Right atrium auricular region (tissue), 2 donors: ENCODE results near the gene DERA. TPM values are rescaled to one million over a fixed set of nuclear protein-coding genes. Genes with fewer than 3 reads are reported as not detected.
"Not testable (repeated sequence)": the region's sequence is repeated elsewhere in the genome, so short reads cannot be mapped to it uniquely, and the experiment has no call there.

Source experiments
- DNase-seq: peaks from one replicate; pipeline ENCODE4 v3.0.0-alpha.2; 2019; ENCODE audit warnings: low spot score
- H3K27ac ChIP-seq, 2 donors: fragments of 200-600 bp; sonication (generic); 1 replicate in 1 of 2; 2 replicates in 1 of 2; pipeline ENCODE4 v1.5.1; 2016 to 2019
- H3K27me3 ChIP-seq, 2 donors: fragments of 200-600 bp; sonication (generic); one replicate each; pipeline versions ENCODE4 v1.5.1 to v1.6.0; 2017 to 2019
- H3K36me3 ChIP-seq: fragments of 200-600 bp; sonication (generic); one replicate; pipeline ENCODE4 v1.5.1; 2016
- H3K4me1 ChIP-seq, 2 donors: fragments of 200-600 bp; sonication (generic); one replicate each; pipeline versions ENCODE4 v1.5.1 to v1.6.0; 2017 to 2019
- H3K4me3 ChIP-seq, 2 donors: fragments of 200-600 bp; sonication (generic); 1 replicate in 1 of 2; 2 replicates in 1 of 2; pipeline ENCODE4 v1.5.1; 2017 to 2019; ENCODE audit warnings: mild to moderate bottlenecking in 1 of 2, moderate library complexity in 1 of 2
- H3K9me3 ChIP-seq, 2 donors: fragments of 200-600 bp; sonication (generic); one replicate each; pipeline ENCODE4 v1.5.1; 2019
- CTCF ChIP-seq, 2 donors: fragments of 200-600 bp; sonication (generic); IDR thresholded peaks; one replicate each; pipeline ENCODE4 v1.5.1; 2019; ENCODE audit warnings: antibody characterized with exemption in 2 of 2
- total RNA-seq, 2 donors: library from RNA; depleted of rRNA; stranded (reverse); fragments of >200 nt; gene quantifications; one replicate each; pipeline ENCODE4 v1.1.0, GENCODE V29; 2016

Gene DERA
- total RNA-seq, 2 donors from 2014 or later: 20.0 to 20.8 TPM

DNA sequence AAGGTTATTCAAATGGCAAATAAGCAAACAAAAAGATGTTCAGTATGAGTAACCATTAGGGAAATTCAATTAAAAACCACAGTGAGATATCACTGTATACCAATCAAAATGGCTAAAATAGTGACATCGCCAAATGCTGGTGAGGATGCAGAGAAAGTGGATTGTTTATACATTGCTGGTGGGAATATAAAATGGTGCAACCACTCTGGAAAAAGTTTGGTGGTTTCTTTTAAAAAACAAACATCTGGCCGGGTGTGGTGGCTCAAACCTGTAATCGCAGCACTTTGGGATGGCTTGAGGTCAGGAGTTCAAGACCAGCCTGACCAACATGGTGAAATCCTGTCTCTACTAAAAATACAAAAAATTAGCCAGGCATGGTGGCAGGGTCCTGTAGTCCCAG, 42.9 kb upstream of the DERA start:
- H3K4me3 ChIP-seq: no peak overlapping the region

DNA sequence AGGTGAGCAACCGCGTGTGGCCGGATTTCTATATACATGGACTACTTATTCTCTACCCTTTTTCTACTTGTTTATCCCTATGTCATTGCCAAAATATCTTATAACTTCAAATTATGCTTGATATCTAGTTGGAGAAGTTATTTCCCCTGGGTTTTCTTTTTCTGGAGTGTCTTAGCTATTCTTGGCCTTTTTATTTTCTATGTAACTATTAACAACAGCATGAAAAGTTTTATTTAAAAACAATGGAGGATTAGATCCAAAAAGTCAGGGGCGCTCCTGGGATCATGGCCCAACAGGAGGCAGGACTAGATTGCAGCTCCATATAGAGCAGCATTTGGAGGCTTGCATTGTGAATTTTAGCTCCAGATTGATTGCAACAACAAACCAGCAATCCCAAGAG, 37.6 kb upstream of the DERA start:
- no peak overlapping the region for H3K4me3 ChIP-seq
- H3K27me3 ChIP-seq: no peaks in the 10 kb centered on the region
- no peak for DNase-seq
- H3K4me1 ChIP-seq: no peaks in the 10 kb centered on the region
- H3K36me3 ChIP-seq: no peaks in the 10 kb centered on the region
- no peak overlapping the region for H3K27ac ChIP-seq
- no peak for TF ChIP-seq CTCF (IDR thresholded peaks at IDR 0.05)
- no peaks in the 10 kb centered on the region for H3K9me3 ChIP-seq

More for the DNA sequence above, 42.9 kb upstream of the DERA start:
- no peak for TF ChIP-seq CTCF (IDR thresholded peaks at IDR 0.05)
- Histone ChIP-seq H3K36me3 (no peaks in the 10 kb centered on the region), H3K9me3 (no peaks in the 10 kb centered on the region), H3K27me3 (no peaks in the 10 kb centered on the region), H3K4me1 (no peaks in the 10 kb centered on the region), H3K27ac (no peak overlapping the region)
- DNase-seq: no peak

DNA sequence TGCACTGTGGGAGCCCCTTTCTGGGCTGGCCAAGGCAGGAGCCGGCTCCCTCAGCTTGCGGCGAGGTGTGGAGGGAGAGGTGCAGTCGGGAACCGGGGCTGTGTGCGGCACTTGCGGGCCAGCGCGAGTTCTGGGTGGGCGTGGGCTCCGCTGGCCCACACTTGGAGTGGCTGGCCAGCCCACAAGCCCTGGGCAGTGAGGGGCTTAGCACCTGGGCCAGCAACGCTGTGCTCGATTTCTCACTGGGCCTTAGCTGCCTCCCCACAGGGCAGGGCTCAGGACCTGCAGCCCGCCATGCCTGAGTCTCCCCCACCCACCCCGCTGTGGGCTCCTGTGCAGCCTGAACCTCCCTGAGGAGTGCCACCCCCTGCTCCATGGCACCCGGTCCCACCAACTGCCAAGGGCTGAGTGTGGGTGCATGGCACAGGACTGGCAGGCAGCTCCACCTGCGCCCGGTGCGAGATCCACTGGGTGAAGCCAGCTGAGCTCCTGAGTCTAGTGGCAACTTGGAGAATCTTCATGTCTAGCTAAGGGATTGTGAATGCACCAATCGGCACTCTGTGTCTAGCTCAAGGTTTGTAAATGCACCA, 36.5 kb upstream of the DERA start:
- H3K4me3 ChIP-seq, H3K9me3 ChIP-seq, H3K36me3 ChIP-seq, DNase-seq, H3K27ac ChIP-seq, H3K27me3 ChIP-seq, H3K4me1 ChIP-seq: not testable (repeated sequence)

DNA sequence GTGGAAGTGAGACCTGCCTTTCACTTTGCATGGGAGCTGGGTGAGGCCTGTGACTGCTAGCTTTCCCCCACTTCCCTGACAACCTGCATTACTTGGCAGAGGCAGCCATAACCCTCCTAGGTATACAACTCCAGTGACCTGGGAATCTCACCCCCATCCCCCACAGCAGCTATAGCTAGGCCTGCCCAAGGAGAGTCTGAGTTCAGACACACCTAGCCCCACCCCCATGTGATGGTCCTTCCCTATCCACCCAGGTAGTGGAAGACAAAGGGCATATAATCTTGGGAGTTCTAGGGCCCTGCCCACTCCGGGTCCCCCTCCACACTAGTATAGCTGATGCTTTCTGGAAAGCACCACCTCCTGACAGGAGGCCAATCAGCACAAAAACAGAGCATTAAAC, 35.3 kb upstream of the DERA start:
- Histone ChIP-seq H3K9me3 (no peaks in the 10 kb centered on the region), H3K4me3 (no peak overlapping the region), H3K4me1 (no peaks in the 10 kb centered on the region), H3K27me3 (no peaks in the 10 kb centered on the region), H3K27ac (no peak overlapping the region), H3K36me3 (no peaks in the 10 kb centered on the region)
- TF ChIP-seq CTCF (IDR thresholded peaks at IDR 0.05): no peak
- DNase-seq: no peak

GRCh38 chr12:15879413-15879812, 31.7 kb upstream of the DERA start:
- no peak for TF ChIP-seq CTCF (IDR thresholded peaks at IDR 0.05)

GRCh38 chr12:15880721-15881120, 30.4 kb upstream of the DERA start:
- DNase-seq: no peak
- H3K27me3 ChIP-seq: no peaks in the 10 kb centered on the region
- H3K36me3 ChIP-seq: no peaks in the 10 kb centered on the region
- peaks cover 0 to 22% of the 10 kb centered on the region in 2 donors for H3K4me1 ChIP-seq
- no peak overlapping the region for H3K4me3 ChIP-seq
- no peaks in the 10 kb centered on the region for H3K9me3 ChIP-seq
- no peak for TF ChIP-seq CTCF (IDR thresholded peaks at IDR 0.05)
- no peak overlapping the region for H3K27ac ChIP-seq

More at GRCh38 chr12:15879413-15879812, 31.7 kb upstream of the DERA start:
- no peak for DNase-seq
- Histone ChIP-seq H3K9me3 (no peaks in the 10 kb centered on the region), H3K27ac (no peak overlapping the region), H3K4me1 (peaks cover 0 to 16% of the 10 kb centered on the region in 2 donors), H3K36me3 (no peaks in the 10 kb centered on the region), H3K4me3 (no peak overlapping the region), H3K27me3 (no peaks in the 10 kb centered on the region)
